ENCODE measurements around the gene NDUFAF5.

Gene NDUFAF5

GRCh38 chr20:13799974-13800373, 15.1 kb downstream of the NDUFAF5 start:
- Histone ChIP-seq H3K4me1 (ENCODE audit: insufficient read depth, low read length) (no peaks in the 10 kb centered on the region), H3K4me3 (ENCODE audit: low read length) (no peak overlapping the region)
- 97% methylated on average over 2 of the region's 2 CpGs for WGBS

DNA sequence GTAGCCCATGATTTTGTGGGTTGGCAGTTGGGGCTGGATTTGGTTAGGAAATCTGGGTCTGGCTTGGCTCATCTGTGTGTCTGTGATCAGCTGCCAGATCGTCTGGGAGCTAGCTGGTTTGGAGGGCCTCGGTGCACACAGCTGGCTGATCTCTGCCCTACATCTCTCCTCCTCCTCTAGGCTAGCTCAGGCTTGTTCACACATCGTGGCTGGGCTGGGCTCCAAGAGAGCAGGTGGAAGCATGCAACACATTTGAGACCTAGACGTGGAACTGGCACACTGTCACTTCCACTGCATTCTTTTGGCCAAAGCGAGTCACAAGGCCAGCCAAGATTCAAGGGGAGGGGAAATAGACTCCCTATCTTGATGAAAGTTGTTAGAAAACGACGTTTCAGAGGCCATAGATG, 15.9 kb downstream of the NDUFAF5 start:
- Histone ChIP-seq H3K27me3 (ENCODE audit: insufficient read depth, low read length) (no peaks in the 10 kb centered on the region), H3K4me1 (ENCODE audit: insufficient read depth, low read length) (no peaks in the 10 kb centered on the region), H3K9me3 (ENCODE audit: insufficient read depth, low read depth, low read length) (no peaks in the 10 kb centered on the region), H3K9ac (ENCODE audit: low read depth, low read length) (no peak overlapping the region), H3K4me3 (ENCODE audit: low read length) (no peak overlapping the region), H3K27ac (ENCODE audit: low read depth, low read length) (no peak overlapping the region), H3K36me3 (ENCODE audit: insufficient read depth, low read length) (peaks cover 97% of the 10 kb centered on the region)
- WGBS, result 86% methylated on average over 7 of the region's 7 CpGs

More at GRCh38 chr20:13799974-13800373, 15.1 kb downstream of the NDUFAF5 start:
- Histone ChIP-seq H3K27me3 (ENCODE audit: insufficient read depth, low read length) (no peaks in the 10 kb centered on the region), H3K27ac (ENCODE audit: low read depth, low read length) (no peak overlapping the region), H3K36me3 (ENCODE audit: insufficient read depth, low read length) (peaks cover 97% of the 10 kb centered on the region), H3K9ac (ENCODE audit: low read depth, low read length) (no peak overlapping the region), H3K9me3 (ENCODE audit: insufficient read depth, low read depth, low read length) (no peaks in the 10 kb centered on the region)

DNA sequence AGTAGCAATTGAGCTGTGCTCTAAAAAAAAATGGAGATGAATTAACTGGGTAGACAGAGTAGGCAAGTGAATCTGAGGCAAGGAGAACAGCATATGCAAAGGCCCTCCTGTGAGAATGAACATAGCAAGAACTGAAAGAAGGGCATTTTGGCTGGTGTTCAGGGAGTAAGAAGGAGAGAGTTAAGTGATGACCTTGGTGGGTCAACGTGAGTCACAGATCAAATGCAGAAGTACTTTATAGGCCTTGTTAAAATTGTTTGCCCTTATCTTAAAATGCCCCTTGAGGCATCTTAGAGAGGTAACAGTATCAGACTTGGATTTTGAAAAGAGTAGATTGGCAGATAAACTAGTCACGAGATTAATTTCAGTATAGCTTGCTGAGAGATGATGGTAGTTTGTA, 24.5 kb downstream of the NDUFAF5 start:
- no peak overlapping the region for H3K9ac ChIP-seq (ENCODE audit: low read depth, low read length)
- H3K27ac ChIP-seq (ENCODE audit: low read depth, low read length), result no peak overlapping the region
- H3K4me3 ChIP-seq (ENCODE audit: low read length), result no peak overlapping the region
- WGBS, result 94% methylated on average over 2 of the region's 2 CpGs
- no peaks in the 10 kb centered on the region for H3K9me3 ChIP-seq (ENCODE audit: insufficient read depth, low read depth, low read length)
- peaks cover 94% of the 10 kb centered on the region for H3K36me3 ChIP-seq (ENCODE audit: insufficient read depth, low read length)
- H3K27me3 ChIP-seq (ENCODE audit: insufficient read depth, low read length), result no peaks in the 10 kb centered on the region
- H3K4me1 ChIP-seq (ENCODE audit: insufficient read depth, low read length), result no peaks in the 10 kb centered on the region

- H3K9ac ChIP-seq (ENCODE audit: low read depth, low read length), result no peak overlapping the region
- no peaks in the 10 kb centered on the region for H3K27me3 ChIP-seq (ENCODE audit: insufficient read depth, low read length)
- peaks cover 94% of the 10 kb centered on the region for H3K36me3 ChIP-seq (ENCODE audit: insufficient read depth, low read length)
- H3K27ac ChIP-seq (ENCODE audit: low read depth, low read length), result no peak overlapping the region
- H3K4me1 ChIP-seq (ENCODE audit: insufficient read depth, low read length), result no peaks in the 10 kb centered on the region
- H3K9me3 ChIP-seq (ENCODE audit: insufficient read depth, low read depth, low read length), result no peaks in the 10 kb centered on the region
- 94% methylated on average over 3 of the region's 3 CpGs for WGBS
- H3K4me3 ChIP-seq (ENCODE audit: low read length), result no peak overlapping the region
Observed at GRCh38 chr20:13809855-13810254, 25.0 kb downstream of the NDUFAF5 start.

- H3K36me3 ChIP-seq (ENCODE audit: insufficient read depth, low read length), result peaks cover 94% of the 10 kb centered on the region
- no peak overlapping the region for H3K27ac ChIP-seq (ENCODE audit: low read depth, low read length)
- H3K9ac ChIP-seq (ENCODE audit: low read depth, low read length), result no peak overlapping the region
- H3K4me3 ChIP-seq (ENCODE audit: low read length), result no peak overlapping the region
- no peaks in the 10 kb centered on the region for H3K9me3 ChIP-seq (ENCODE audit: insufficient read depth, low read depth, low read length)
- H3K4me1 ChIP-seq (ENCODE audit: insufficient read depth, low read length), result no peaks in the 10 kb centered on the region
- no peaks in the 10 kb centered on the region for H3K27me3 ChIP-seq (ENCODE audit: insufficient read depth, low read length)
Observed at GRCh38 chr20:13810446-13810845, 25.6 kb downstream of the NDUFAF5 start.

DNA sequence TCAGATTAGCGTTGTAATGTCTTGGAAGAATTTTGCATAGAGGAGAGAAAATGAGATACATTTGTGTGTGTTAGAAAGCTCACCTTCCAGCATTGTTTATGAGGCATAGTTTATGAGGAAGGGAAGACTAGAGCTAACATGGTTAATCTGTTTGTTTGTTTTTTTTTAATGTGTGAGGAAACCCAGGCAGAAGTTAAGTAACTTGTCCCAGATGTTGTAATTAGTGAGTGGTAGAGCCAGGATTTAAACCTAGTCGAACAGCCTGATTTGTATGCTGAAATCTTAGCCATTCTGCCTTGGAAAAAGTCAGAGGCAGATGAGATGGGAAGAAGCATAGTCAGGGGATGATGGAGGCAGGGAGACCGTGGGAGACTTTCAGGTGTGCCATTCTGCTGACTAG, 29.1 kb downstream of the NDUFAF5 start:
- Histone ChIP-seq H3K9me3 (ENCODE audit: insufficient read depth, low read depth, low read length) (no peaks in the 10 kb centered on the region), H3K36me3 (ENCODE audit: insufficient read depth, low read length) (peaks cover 98% of the 10 kb centered on the region)
- 79% methylated on average over 3 of the region's 3 CpGs for WGBS

GRCh38 chr20:13814672-13815071, 29.8 kb downstream of the NDUFAF5 start:
- H3K27me3 ChIP-seq (ENCODE audit: insufficient read depth, low read length), result no peaks in the 10 kb centered on the region
- no peak overlapping the region for H3K27ac ChIP-seq (ENCODE audit: low read depth, low read length)
- H3K4me1 ChIP-seq (ENCODE audit: insufficient read depth, low read length), result no peaks in the 10 kb centered on the region
- no peaks in the 10 kb centered on the region for H3K9me3 ChIP-seq (ENCODE audit: insufficient read depth, low read depth, low read length)
- no peak overlapping the region for H3K4me3 ChIP-seq (ENCODE audit: low read length)
- 93% methylated on average over 4 of the region's 4 CpGs for WGBS
- H3K36me3 ChIP-seq (ENCODE audit: insufficient read depth, low read length), result peaks cover 90% of the 10 kb centered on the region
- H3K9ac ChIP-seq (ENCODE audit: low read depth, low read length), result no peak overlapping the region

More for the DNA sequence above, 29.1 kb downstream of the NDUFAF5 start:
- Histone ChIP-seq H3K4me1 (ENCODE audit: insufficient read depth, low read length) (no peaks in the 10 kb centered on the region), H3K27me3 (ENCODE audit: insufficient read depth, low read length) (no peaks in the 10 kb centered on the region), H3K4me3 (ENCODE audit: low read length) (no peak overlapping the region), H3K9ac (ENCODE audit: low read depth, low read length) (no peak overlapping the region), H3K27ac (ENCODE audit: low read depth, low read length) (no peak overlapping the region)

DNA sequence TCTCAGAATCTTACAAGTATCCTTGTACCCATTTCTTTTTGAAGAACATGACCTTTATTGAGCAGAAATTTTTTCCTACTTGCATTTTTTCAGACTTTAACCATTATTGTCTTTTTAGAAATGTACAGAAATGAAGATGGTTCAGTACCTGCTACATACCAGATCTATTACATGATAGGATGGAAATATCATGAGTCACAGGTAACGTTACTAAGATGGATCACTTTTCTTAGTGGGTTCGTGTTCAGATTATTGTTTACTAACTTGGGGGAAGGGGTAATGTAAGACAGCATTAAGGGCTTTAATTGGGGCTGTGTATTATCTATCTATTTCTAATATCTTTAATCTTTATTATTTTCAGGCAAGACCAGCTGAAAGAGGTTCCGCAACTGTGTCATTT, 31.9 kb downstream of the NDUFAF5 start:
- Histone ChIP-seq H3K36me3 (ENCODE audit: insufficient read depth, low read length) (peaks cover 69% of the 10 kb centered on the region), H3K27ac (ENCODE audit: low read depth, low read length) (no peak overlapping the region), H3K4me3 (ENCODE audit: low read length) (no peak overlapping the region), H3K9me3 (ENCODE audit: insufficient read depth, low read depth, low read length) (no peaks in the 10 kb centered on the region), H3K4me1 (ENCODE audit: insufficient read depth, low read length) (no peaks in the 10 kb centered on the region), H3K27me3 (ENCODE audit: insufficient read depth, low read length) (no peaks in the 10 kb centered on the region), H3K9ac (ENCODE audit: low read depth, low read length) (no peak overlapping the region)
- 96% methylated on average over 2 of the region's 3 CpGs for WGBS

GRCh38 chr20:13817342-13817741, 32.5 kb downstream of the NDUFAF5 start:
- Histone ChIP-seq H3K4me1 (ENCODE audit: insufficient read depth, low read length) (no peaks in the 10 kb centered on the region), H3K27me3 (ENCODE audit: insufficient read depth, low read length) (no peaks in the 10 kb centered on the region), H3K36me3 (ENCODE audit: insufficient read depth, low read length) (peaks cover 63% of the 10 kb centered on the region), H3K27ac (ENCODE audit: low read depth, low read length) (no peak overlapping the region), H3K9ac (ENCODE audit: low read depth, low read length) (no peak overlapping the region), H3K4me3 (ENCODE audit: low read length) (no peak overlapping the region), H3K9me3 (ENCODE audit: insufficient read depth, low read depth, low read length) (no peaks in the 10 kb centered on the region)

- no peaks in the 10 kb centered on the region for H3K27me3 ChIP-seq (ENCODE audit: insufficient read depth, low read length)
Observed at GRCh38 chr20:13819885-13820645, 35.2 kb downstream of the NDUFAF5 start.

DNA sequence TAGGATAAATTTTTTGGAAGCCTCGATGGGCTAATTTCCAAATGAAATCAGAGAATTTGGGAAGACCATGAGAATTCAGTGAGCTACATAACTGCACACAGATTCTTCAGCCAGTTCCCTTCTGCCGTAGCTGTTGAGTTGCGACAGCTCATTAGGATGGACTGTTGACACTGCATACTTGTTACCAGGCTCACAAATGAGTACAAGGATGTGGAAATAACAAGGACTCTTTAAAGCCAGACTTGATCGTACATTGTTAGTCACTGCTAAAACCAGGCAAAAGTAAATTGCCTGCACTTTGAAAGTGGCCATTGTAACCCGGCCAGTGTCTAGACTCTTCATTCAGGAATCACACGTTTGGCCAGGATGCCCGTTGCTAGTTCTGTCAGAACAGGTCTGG, 37.0 kb downstream of the NDUFAF5 start:
- H3K27me3 ChIP-seq (ENCODE audit: insufficient read depth, low read length), result no peaks in the 10 kb centered on the region
- no peaks in the 10 kb centered on the region for H3K9me3 ChIP-seq (ENCODE audit: insufficient read depth, low read depth, low read length)
- WGBS, result 92% methylated on average over 7 of the region's 7 CpGs

More at GRCh38 chr20:13819885-13820645, 35.2 kb downstream of the NDUFAF5 start:
- no peaks in the 10 kb centered on the region for H3K9me3 ChIP-seq (ENCODE audit: insufficient read depth, low read depth, low read length)
- H3K9ac ChIP-seq (ENCODE audit: low read depth, low read length), result no peak overlapping the region
- no peak overlapping the region for H3K27ac ChIP-seq (ENCODE audit: low read depth, low read length)
- H3K36me3 ChIP-seq (ENCODE audit: insufficient read depth, low read length), result peaks cover 37% of the 10 kb centered on the region
- H3K4me1 ChIP-seq (ENCODE audit: insufficient read depth, low read length), result no peaks in the 10 kb centered on the region
- no peak overlapping the region for H3K4me3 ChIP-seq (ENCODE audit: low read length)
- 65% methylated on average over 5 of the region's 5 CpGs for WGBS

GRCh38 chr20:13822459-13822858, 37.6 kb downstream of the NDUFAF5 start:
- WGBS, result 100% methylated on average over 2 of the region's 2 CpGs
- no peaks in the 10 kb centered on the region for H3K4me1 ChIP-seq (ENCODE audit: insufficient read depth, low read length)
- H3K4me3 ChIP-seq (ENCODE audit: low read length), result no peak overlapping the region
- H3K27me3 ChIP-seq (ENCODE audit: insufficient read depth, low read length), result no peaks in the 10 kb centered on the region
- H3K27ac ChIP-seq (ENCODE audit: low read depth, low read length), result no peak overlapping the region
- H3K9ac ChIP-seq (ENCODE audit: low read depth, low read length), result no peak overlapping the region
- H3K36me3 ChIP-seq (ENCODE audit: insufficient read depth, low read length), result peaks cover 13% of the 10 kb centered on the region
- H3K9me3 ChIP-seq (ENCODE audit: insufficient read depth, low read depth, low read length), result no peaks in the 10 kb centered on the region

More for the DNA sequence above, 37.0 kb downstream of the NDUFAF5 start:
- Histone ChIP-seq H3K27ac (ENCODE audit: low read depth, low read length) (no peak overlapping the region), H3K4me3 (ENCODE audit: low read length) (no peak overlapping the region), H3K36me3 (ENCODE audit: insufficient read depth, low read length) (peaks cover 19% of the 10 kb centered on the region), H3K9ac (ENCODE audit: low read depth, low read length) (no peak overlapping the region), H3K4me1 (ENCODE audit: insufficient read depth, low read length) (no peaks in the 10 kb centered on the region)
